HG03457 (cell line): ENCODE results near the gene MAP2K2.

ENCODE experiments used
- ATAC-seq: cut with Tn5 transposase; IDR thresholded peaks from one replicate; pipeline ENCODE4 v1.9.1; 2021; ENCODE audit warnings: moderate number of reproducible peaks; ENCODE audit not compliant: unreplicated experiment

The MAP2K2 gene

GRCh38 chr19:4100647-4101495 lies 23.1 kb downstream of the MAP2K2 start:
- no peak for ATAC-seq

GRCh38 chr19:4099041-4099764 lies 24.7 kb downstream of the MAP2K2 start:
- ATAC-seq: no peak

- ATAC-seq: no peak
Measured at GRCh38 chr19:4098493-4098892, 25.4 kb downstream of the MAP2K2 start.

- ATAC-seq: no peak
Measured at GRCh38 chr19:4097501-4097900, 26.4 kb downstream of the MAP2K2 start.

GRCh38 chr19:4096049-4096892 lies 27.7 kb downstream of the MAP2K2 start:
- no peak for ATAC-seq

GRCh38 chr19:4095488-4095844 lies 28.5 kb downstream of the MAP2K2 start:
- ATAC-seq: no peak

- no peak for ATAC-seq
Measured at GRCh38 chr19:4094761-4095487, 29.0 kb downstream of the MAP2K2 start.

GRCh38 chr19:4094291-4094690 lies 29.6 kb downstream of the MAP2K2 start:
- no peak for ATAC-seq

- no peak for ATAC-seq
Measured at GRCh38 chr19:4093643-4094175, 30.2 kb downstream of the MAP2K2 start.

- no peak for ATAC-seq
Measured at GRCh38 chr19:4090356-4091220, 33.3 kb downstream of the MAP2K2 start.

GRCh38 chr19:4089946-4090345 lies 34.0 kb downstream of the MAP2K2 start:
- no peak for ATAC-seq

- no peak for ATAC-seq
Measured at GRCh38 chr19:4089400-4089908, 34.5 kb downstream of the MAP2K2 start.

GRCh38 chr19:4088975-4089374 lies 34.9 kb downstream of the MAP2K2 start:
- no peak for ATAC-seq

- ATAC-seq: no peak
Measured at GRCh38 chr19:4087787-4088679, 35.9 kb downstream of the MAP2K2 start.

GRCh38 chr19:4086411-4086867 lies 37.5 kb downstream of the MAP2K2 start:
- no peak for ATAC-seq

GRCh38 chr19:4084547-4084877 lies 39.4 kb downstream of the MAP2K2 start:
- no peak for ATAC-seq

- no peak for ATAC-seq
Measured at GRCh38 chr19:4083677-4084546, 40.0 kb downstream of the MAP2K2 start.
